Lower lobe of right lung (tissue), 2 donors: ENCODE data around the gene HOXD1. TPM values are rescaled to one million over a fixed set of nuclear protein-coding genes. Genes with fewer than 3 reads are reported as not detected.

Experiments
- ATAC-seq, 2 donors: fragments of 200-7000 bp; cut with Tn5 transposase; one replicate each; pipeline ENCODE4 v1.9.1; 2020 to 2022; ENCODE audit warnings: mild to moderate bottlenecking in 2 of 2, moderate library complexity in 2 of 2
- DNase-seq: peaks from one replicate; pipeline ENCODE4 v3.0.0-alpha.2; 2020
- H3K27ac ChIP-seq: fragments of 200-600 bp; one replicate; pipeline ENCODE4 v1.8.0; 2022
- H3K27me3 ChIP-seq: fragments of 200-600 bp; one replicate; pipeline ENCODE4 v1.8.0; 2022; ENCODE audit warnings: low read depth
- H3K36me3 ChIP-seq: fragments of 200-600 bp; one replicate; pipeline ENCODE4 v1.8.0; 2022; ENCODE audit warnings: mild to moderate bottlenecking
- H3K4me1 ChIP-seq: fragments of 200-600 bp; one replicate; pipeline ENCODE4 v1.8.0; 2022
- H3K4me3 ChIP-seq: fragments of 200-600 bp; one replicate; pipeline ENCODE4 v1.8.0; 2022; ENCODE audit warnings: mild to moderate bottlenecking
- H3K9me3 ChIP-seq: fragments of 200-600 bp; one replicate; pipeline ENCODE4 v1.8.0; 2022
- CTCF ChIP-seq: fragments of 200-600 bp; IDR thresholded peaks from one replicate; pipeline ENCODE4 v1.8.0; 2022; ENCODE audit warnings: antibody characterized with exemption, mild to moderate bottlenecking
- intact Hi-C: fragments of 100-400 bp; cut with DNase I; formaldehyde crosslinking; loops from one replicate; pipeline ENCODE4 v1.11.0; 2022
- total RNA-seq: library from RNA; stranded (reverse); fragmentation: NEBNext Ultra II Directional; extraction: Animal tissue kit (Norgen Biotek cat#: 25700); gene quantifications from one replicate; pipeline ENCODE4 v1.2.1, GENCODE V29; 2021
- donor health status: DM: no; HTN: yes; CAD: no; lungs with severe emphysema.

Gene HOXD1
- total RNA-seq, 1 donor from 2014 or later = 3.4 TPM

- ATAC-seq (peak; percentile 64 to 70), DNase-seq (peak; percentile 52)
- H3K9me3 ChIP-seq = no peaks in the 10 kb centered on the region
- H3K4me3 ChIP-seq = peak overlapping the region; percentile 63
- H3K36me3 ChIP-seq = no peaks in the 10 kb centered on the region
- peak overlapping the region; percentile 75 for H3K27ac ChIP-seq
- intact Hi-C loops = no loop called here
- peaks cover 27% of the 10 kb centered on the region for H3K4me1 ChIP-seq
- no peak for TF ChIP-seq CTCF
- peaks cover 72% of the 10 kb centered on the region for H3K27me3 ChIP-seq
Measured at GRCh38 chr2:176188774-176189680, 559 bp downstream of the HOXD1 start.

GRCh38 chr2:176189681-176190641, 1.5 kb downstream of the HOXD1 start:
- Histone ChIP-seq H3K4me1 (peaks cover 27% of the 10 kb centered on the region), H3K36me3 (no peaks in the 10 kb centered on the region), H3K27ac (peak overlapping the region; percentile 75), H3K27me3 (peaks cover 81% of the 10 kb centered on the region), H3K4me3 (peak overlapping the region; percentile 63), H3K9me3 (no peaks in the 10 kb centered on the region)
- ATAC-seq (no peak), DNase-seq (no peak)
- intact Hi-C loops = no loop called here
- no peak for TF ChIP-seq CTCF

- Histone ChIP-seq H3K9me3 (no peaks in the 10 kb centered on the region), H3K27me3 (peaks cover 88% of the 10 kb centered on the region), H3K36me3 (no peaks in the 10 kb centered on the region), H3K27ac (no peak overlapping the region), H3K4me1 (peaks cover 24% of the 10 kb centered on the region), H3K4me3 (no peak overlapping the region)
- no peak for TF ChIP-seq CTCF
- no peak for ATAC-seq
- no peak for DNase-seq
- intact Hi-C loops = no loop called here
Measured at GRCh38 chr2:176192351-176192750, 3.9 kb downstream of the HOXD1 start.

- Histone ChIP-seq H3K27me3 (peaks cover 87% of the 10 kb centered on the region), H3K36me3 (no peaks in the 10 kb centered on the region), H3K4me3 (no peak overlapping the region), H3K9me3 (no peaks in the 10 kb centered on the region), H3K27ac (no peak overlapping the region), H3K4me1 (peaks cover 19% of the 10 kb centered on the region)
- DNase-seq (no peak), ATAC-seq (no peak)
- no peak for TF ChIP-seq CTCF
- intact Hi-C loops = no loop called here
Measured at GRCh38 chr2:176193048-176193447, 4.6 kb downstream of the HOXD1 start.

GRCh38 chr2:176199902-176200301, 11.4 kb downstream of the HOXD1 start:
- no peak overlapping the region for H3K4me3 ChIP-seq
- DNase-seq = no peak
- no peaks in the 10 kb centered on the region for H3K36me3 ChIP-seq
- ATAC-seq = no peak
- H3K27me3 ChIP-seq = peaks cover 36% of the 10 kb centered on the region
- no peak for TF ChIP-seq CTCF
- no peaks in the 10 kb centered on the region for H3K9me3 ChIP-seq
- H3K27ac ChIP-seq = no peak overlapping the region
- intact Hi-C loops = no loop called here
- no peaks in the 10 kb centered on the region for H3K4me1 ChIP-seq
